ENCODE results near the gene KDELR3.
A peak's percentile ranks its signal among the peaks of the same experiment; 100 is the strongest.

KDELR3 gene

DNA sequence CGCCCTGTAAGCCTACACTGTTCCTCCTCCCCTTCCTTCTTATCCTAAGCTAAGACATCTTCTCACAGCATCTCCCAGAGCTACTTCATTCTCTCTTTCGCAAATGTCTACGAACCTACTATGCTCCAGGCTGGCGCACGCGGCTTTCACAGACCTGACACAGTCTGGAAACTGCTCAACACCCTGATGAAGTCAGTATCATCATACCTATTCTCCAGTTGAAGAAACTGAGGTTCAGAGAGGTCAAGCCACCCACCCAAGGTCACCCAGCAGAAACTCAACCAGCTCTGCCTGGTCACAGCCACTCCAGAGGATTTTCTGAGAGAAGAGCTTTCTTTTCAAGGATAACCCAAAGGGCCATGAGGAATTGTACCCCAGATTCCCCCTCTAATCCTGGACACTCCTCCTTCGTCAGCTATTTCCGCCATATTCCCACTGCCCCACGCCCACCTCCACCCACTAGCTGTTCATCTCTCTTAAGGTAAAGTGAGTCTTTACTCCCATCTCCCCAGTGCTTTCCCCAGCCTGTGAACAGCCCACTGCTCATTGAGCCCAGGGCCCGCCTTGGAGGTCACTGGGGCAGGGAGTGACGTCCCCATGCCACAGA lies 14.7 kb upstream of the KDELR3 start:
- Histone ChIP-seq H3K14ac (ENCODE audit: low read length) (no peak overlapping the region), H3K18ac (ENCODE audit: low read length) (no peak overlapping the region), H3K36me3 (ENCODE audit: control insufficient read depth in 1 of 2, insufficient read depth in 2 of 2, low read length in 2 of 2) (no peaks in the 10 kb centered on the region), H3K4me3 (ENCODE audit: low read depth, low read length) (no peak overlapping the region), H3K79me1 (ENCODE audit: low read length) (no peaks in the 10 kb centered on the region), H2BK120ac (ENCODE audit: insufficient read depth, low read length, poor library complexity) (no peak overlapping the region), H3K27me3 (ENCODE audit: insufficient read depth, low read length) (peaks cover 32% of the 10 kb centered on the region), H2AK5ac (ENCODE audit: low read length) (no peak overlapping the region), H4K91ac (ENCODE audit: low read depth, low read length) (no peak overlapping the region), H2BK5ac (ENCODE audit: low read depth, low read length, poor library complexity) (no peak overlapping the region), H3K9ac (ENCODE audit: low read length) (no peak overlapping the region), H3K4me1 (ENCODE audit: control insufficient read depth in 1 of 2, insufficient read depth in 2 of 2, low read length in 2 of 2) (peaks cover 3 to 4% of the 10 kb centered on the region in 2 experiments), H2BK12ac (ENCODE audit: low read length) (no peak overlapping the region), H3K23ac (ENCODE audit: low read length) (no peak overlapping the region), H3K4ac (ENCODE audit: low read depth, low read length) (no peak overlapping the region), H3K9me3 (ENCODE audit: insufficient read depth, low read depth, low read length) (peaks cover 6% of the 10 kb centered on the region), H3K27ac (ENCODE audit: low read depth, low read length) (no peak overlapping the region), H4K12ac (ENCODE audit: low read depth, low read length) (no peak overlapping the region), H2AFZ (ENCODE audit: insufficient read depth, low read length, poor library complexity) (no peak overlapping the region), H3K4me2 (ENCODE audit: low read length) (no peak overlapping the region), H3K79me2 (ENCODE audit: control insufficient read depth, insufficient read depth, low read length, poor library complexity) (no peaks in the 10 kb centered on the region), H4K8ac (ENCODE audit: low read depth, low read length) (no peak overlapping the region)
- WGBS (ENCODE audit: extremely low coverage, insufficient coverage, insufficient read length) = no CpG with 5 or more reads among the region's 11 CpGs
- DNase-seq = no peak

DNA sequence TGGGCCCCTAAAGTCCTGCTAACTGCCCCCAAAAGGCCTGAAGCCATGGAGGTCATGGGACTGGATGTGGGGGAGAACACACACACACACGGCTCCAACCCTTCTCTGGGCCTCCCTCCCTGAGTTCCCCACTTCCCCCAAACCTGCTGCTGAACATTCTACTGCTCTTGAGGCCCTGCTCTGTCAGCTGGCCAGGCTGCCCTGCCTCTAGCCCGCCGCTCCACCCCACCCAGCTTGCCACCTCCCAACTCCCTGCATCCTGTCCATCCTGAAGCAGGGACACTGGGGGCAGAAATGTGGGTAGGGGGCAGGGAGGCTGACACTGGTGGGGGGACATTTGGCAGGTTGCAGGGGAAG lies 13.9 kb upstream of the KDELR3 start:
- no peak overlapping the region for H3K23ac ChIP-seq (ENCODE audit: low read length)
- no peak overlapping the region for H3K4me3 ChIP-seq (ENCODE audit: low read depth, low read length)
- no peak overlapping the region for H3K18ac ChIP-seq (ENCODE audit: low read length)
- H3K4me1 ChIP-seq (ENCODE audit: control insufficient read depth in 1 of 2, insufficient read depth in 2 of 2, low read length in 2 of 2) = peaks cover 3 to 4% of the 10 kb centered on the region in 2 experiments
- WGBS (ENCODE audit: extremely low coverage, insufficient coverage, insufficient read length) = no CpG with 5 or more reads among the region's 3 CpGs
- H4K91ac ChIP-seq (ENCODE audit: low read depth, low read length) = no peak overlapping the region
- peaks cover 6% of the 10 kb centered on the region for H3K9me3 ChIP-seq (ENCODE audit: insufficient read depth, low read depth, low read length)
- H2BK5ac ChIP-seq (ENCODE audit: low read depth, low read length, poor library complexity) = no peak overlapping the region
- no peak overlapping the region for H3K27ac ChIP-seq (ENCODE audit: low read depth, low read length)
- peaks cover 32% of the 10 kb centered on the region for H3K27me3 ChIP-seq (ENCODE audit: insufficient read depth, low read length)
- no peaks in the 10 kb centered on the region for H3K79me2 ChIP-seq (ENCODE audit: control insufficient read depth, insufficient read depth, low read length, poor library complexity)
- DNase-seq = no peak
- no peak overlapping the region for H2AK5ac ChIP-seq (ENCODE audit: low read length)
- no peak overlapping the region for H3K4ac ChIP-seq (ENCODE audit: low read depth, low read length)
- no peak overlapping the region for H4K12ac ChIP-seq (ENCODE audit: low read depth, low read length)
- no peak overlapping the region for H4K8ac ChIP-seq (ENCODE audit: low read depth, low read length)
- H3K4me2 ChIP-seq (ENCODE audit: low read length) = no peak overlapping the region
- no peak overlapping the region for H2BK12ac ChIP-seq (ENCODE audit: low read length)
- H3K79me1 ChIP-seq (ENCODE audit: low read length) = no peaks in the 10 kb centered on the region
- no peak overlapping the region for H2AFZ ChIP-seq (ENCODE audit: insufficient read depth, low read length, poor library complexity)
- H3K36me3 ChIP-seq (ENCODE audit: control insufficient read depth in 1 of 2, insufficient read depth in 2 of 2, low read length in 2 of 2) = no peaks in the 10 kb centered on the region
- H3K14ac ChIP-seq (ENCODE audit: low read length) = no peak overlapping the region
- no peak overlapping the region for H2BK120ac ChIP-seq (ENCODE audit: insufficient read depth, low read length, poor library complexity)
- no peak overlapping the region for H3K9ac ChIP-seq (ENCODE audit: low read length)

DNA sequence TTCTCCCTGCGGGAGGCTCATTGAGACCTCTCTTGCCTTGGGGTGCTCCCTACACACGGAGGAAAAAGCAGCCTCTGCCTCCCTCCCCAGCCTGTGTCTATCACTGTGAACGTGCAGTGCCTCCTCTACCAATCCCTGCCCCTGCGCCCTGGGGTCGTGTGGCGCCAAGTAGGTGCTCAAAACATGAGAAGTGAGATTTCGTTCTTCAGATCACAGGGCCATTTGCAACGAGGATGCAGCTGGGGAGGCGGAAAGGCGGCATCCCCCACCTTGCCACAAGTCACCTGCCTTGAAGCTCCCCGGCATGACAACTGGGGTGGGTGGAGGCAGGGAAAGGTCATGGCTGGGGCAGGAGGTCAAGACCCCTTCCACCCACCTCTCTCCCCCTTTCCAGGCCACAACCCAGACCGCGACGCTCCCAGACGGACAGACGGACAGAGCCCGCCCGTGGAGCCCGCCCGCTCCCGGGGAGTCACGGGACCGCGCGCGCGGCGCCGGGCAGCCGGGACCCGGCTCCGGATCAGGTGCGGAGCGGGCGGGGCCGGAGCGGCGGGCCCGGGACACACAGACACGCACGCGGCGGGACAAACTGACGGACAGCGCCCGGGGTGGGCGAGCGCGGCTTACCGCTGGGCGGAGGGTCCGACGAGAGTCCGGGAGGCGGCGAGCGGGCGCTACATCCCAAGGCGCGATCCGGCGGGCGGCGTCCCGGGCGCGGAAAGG lies 13.4 kb upstream of the KDELR3 start:
- peaks cover 3 to 4% of the 10 kb centered on the region in 2 experiments for H3K4me1 ChIP-seq (ENCODE audit: control insufficient read depth in 1 of 2, insufficient read depth in 2 of 2, low read length in 2 of 2)
- no peak overlapping the region for H2BK5ac ChIP-seq (ENCODE audit: low read depth, low read length, poor library complexity)
- H3K4me2 ChIP-seq (ENCODE audit: low read length) = peak overlapping the region; percentile 82
- no peak overlapping the region for H2BK12ac ChIP-seq (ENCODE audit: low read length)
- no peak overlapping the region for H2BK120ac ChIP-seq (ENCODE audit: insufficient read depth, low read length, poor library complexity)
- no CpG with 5 or more reads among the region's 67 CpGs for WGBS (ENCODE audit: extremely low coverage, insufficient coverage, insufficient read length)
- H4K91ac ChIP-seq (ENCODE audit: low read depth, low read length) = no peak overlapping the region
- H3K9me3 ChIP-seq (ENCODE audit: insufficient read depth, low read depth, low read length) = peaks cover 6% of the 10 kb centered on the region
- H4K8ac ChIP-seq (ENCODE audit: low read depth, low read length) = no peak overlapping the region
- no peak overlapping the region for H4K12ac ChIP-seq (ENCODE audit: low read depth, low read length)
- no peak for DNase-seq
- H3K18ac ChIP-seq (ENCODE audit: low read length) = no peak overlapping the region
- H2AK5ac ChIP-seq (ENCODE audit: low read length) = no peak overlapping the region
- no peak overlapping the region for H3K9ac ChIP-seq (ENCODE audit: low read length)
- peaks cover 32% of the 10 kb centered on the region for H3K27me3 ChIP-seq (ENCODE audit: insufficient read depth, low read length)
- no peak overlapping the region for H3K27ac ChIP-seq (ENCODE audit: low read depth, low read length)
- H3K14ac ChIP-seq (ENCODE audit: low read length) = no peak overlapping the region
- no peak overlapping the region for H3K4ac ChIP-seq (ENCODE audit: low read depth, low read length)
- H3K79me1 ChIP-seq (ENCODE audit: low read length) = no peaks in the 10 kb centered on the region
- H3K4me3 ChIP-seq (ENCODE audit: low read depth, low read length) = no peak overlapping the region
- no peak overlapping the region for H2AFZ ChIP-seq (ENCODE audit: insufficient read depth, low read length, poor library complexity)
- no peaks in the 10 kb centered on the region for H3K36me3 ChIP-seq (ENCODE audit: control insufficient read depth in 1 of 2, insufficient read depth in 2 of 2, low read length in 2 of 2)
- no peaks in the 10 kb centered on the region for H3K79me2 ChIP-seq (ENCODE audit: control insufficient read depth, insufficient read depth, low read length, poor library complexity)
- no peak overlapping the region for H3K23ac ChIP-seq (ENCODE audit: low read length)

DNA sequence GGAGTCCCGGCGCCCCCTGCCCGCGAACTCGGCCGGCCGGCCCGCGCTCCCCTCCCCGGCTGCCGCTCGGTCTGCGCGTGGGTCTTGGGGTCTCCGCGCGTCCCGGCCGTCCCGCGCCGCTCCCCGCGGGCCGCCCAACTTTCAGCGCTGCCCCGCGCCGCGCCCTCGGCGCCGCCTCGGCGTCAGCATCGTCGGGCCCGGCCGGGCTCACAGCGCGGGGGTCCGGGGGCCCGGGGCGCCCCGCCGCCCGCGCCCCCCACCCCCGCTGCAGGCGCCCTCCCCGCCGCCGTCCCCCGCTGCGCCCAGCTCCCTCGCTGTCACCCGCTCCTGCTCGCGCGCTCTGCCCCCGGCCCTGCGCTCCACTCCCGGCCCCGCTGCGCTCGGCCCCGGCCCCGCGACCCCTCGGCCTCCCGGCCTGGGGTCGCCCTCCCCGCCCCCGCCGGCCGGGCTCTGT lies 12.8 kb upstream of the KDELR3 start, which contains the start of gene KCNJ4:
Gene KCNJ4 (minus strand): TSS at position 124 of the 454 bp plus-strand sequence. CDS start 27,067 bp downstream, outside the sequence.
- no peak within 1 kb of the TSS for H3K14ac ChIP-seq (ENCODE audit: low read length)

More for the DNA sequence above, 12.8 kb upstream of the KDELR3 start, which contains the start of gene KCNJ4:
- no peak within 1 kb of the TSS for H3K23ac ChIP-seq (ENCODE audit: low read length)
- peaks cover 3 to 4% of the 10 kb centered on the region in 2 experiments for H3K4me1 ChIP-seq (ENCODE audit: control insufficient read depth in 1 of 2, insufficient read depth in 2 of 2, low read length in 2 of 2)
- no peak for DNase-seq
- WGBS (ENCODE audit: extremely low coverage, insufficient coverage, insufficient read length) = no CpG with 5 or more reads among the region's 76 CpGs
- peak within 1 kb of the TSS; percentile 82 for H3K4me2 ChIP-seq (ENCODE audit: low read length)
- H4K8ac ChIP-seq (ENCODE audit: low read depth, low read length) = no peak within 1 kb of the TSS
- no peaks in the 10 kb centered on the region for H3K79me1 ChIP-seq (ENCODE audit: low read length)
- H2BK5ac ChIP-seq (ENCODE audit: low read depth, low read length, poor library complexity) = no peak within 1 kb of the TSS
- H3K9me3 ChIP-seq (ENCODE audit: insufficient read depth, low read depth, low read length) = peaks cover 6% of the 10 kb centered on the region
- H3K9ac ChIP-seq (ENCODE audit: low read length) = no peak within 1 kb of the TSS
- no peaks in the 10 kb centered on the region for H3K79me2 ChIP-seq (ENCODE audit: control insufficient read depth, insufficient read depth, low read length, poor library complexity)
- H3K4me3 ChIP-seq (ENCODE audit: low read depth, low read length) = peak within 1 kb of the TSS; percentile 66
- peaks cover 32% of the 10 kb centered on the region for H3K27me3 ChIP-seq (ENCODE audit: insufficient read depth, low read length)
- peak within 1 kb of the TSS; percentile 64 for H2AFZ ChIP-seq (ENCODE audit: insufficient read depth, low read length, poor library complexity)
- no peak within 1 kb of the TSS for H2BK12ac ChIP-seq (ENCODE audit: low read length)
- H3K36me3 ChIP-seq (ENCODE audit: control insufficient read depth in 1 of 2, insufficient read depth in 2 of 2, low read length in 2 of 2) = no peaks in the 10 kb centered on the region
- no peak within 1 kb of the TSS for H2AK5ac ChIP-seq (ENCODE audit: low read length)
- no peak within 1 kb of the TSS for H2BK120ac ChIP-seq (ENCODE audit: insufficient read depth, low read length, poor library complexity)
- H3K27ac ChIP-seq (ENCODE audit: low read depth, low read length) = no peak within 1 kb of the TSS
- no peak within 1 kb of the TSS for H4K91ac ChIP-seq (ENCODE audit: low read depth, low read length)
- H4K12ac ChIP-seq (ENCODE audit: low read depth, low read length) = no peak within 1 kb of the TSS
- H3K4ac ChIP-seq (ENCODE audit: low read depth, low read length) = no peak within 1 kb of the TSS
- H3K18ac ChIP-seq (ENCODE audit: low read length) = no peak within 1 kb of the TSS
